GM18498 (cell line): ENCODE measurements around the gene ATOH7.
"Not testable (repeated sequence)": the region's sequence is repeated elsewhere in the genome, so short reads cannot be mapped to it uniquely, and the experiment has no call there.

Source experiments
- ATAC-seq: cut with Tn5 transposase; IDR thresholded peaks from one replicate; pipeline ENCODE4 v1.9.1; 2021; ENCODE audit warnings: mild to moderate bottlenecking, moderate library complexity; ENCODE audit not compliant: unreplicated experiment

Gene ATOH7

DNA sequence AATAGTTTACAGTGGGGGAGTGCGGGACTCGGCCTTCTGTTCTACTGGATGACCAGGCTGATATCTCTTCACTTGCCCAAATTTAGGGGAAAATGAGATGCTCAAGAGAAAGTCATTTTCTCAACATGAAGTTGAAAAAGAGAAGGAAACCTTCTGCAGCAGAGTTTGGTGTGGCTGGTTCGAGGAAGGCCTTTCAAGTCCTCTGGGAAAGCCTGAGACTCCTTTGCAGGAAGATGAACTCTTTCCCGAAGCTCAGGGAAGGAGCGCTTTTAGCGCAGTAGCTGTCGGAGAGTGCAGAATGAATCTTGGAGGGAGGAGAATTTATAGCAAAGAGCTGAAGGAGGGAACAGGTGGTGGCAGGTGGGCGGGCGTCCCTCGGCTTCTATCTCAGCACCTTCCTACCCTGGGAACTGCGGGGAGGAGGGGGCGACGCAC is at the start of gene ATOH7:
Gene ATOH7, minus strand, starts transcription at position 297 of the 435 bp plus-strand sequence. CDS start 436 bp downstream, outside the sequence.
- ATAC-seq = no peak

DNA sequence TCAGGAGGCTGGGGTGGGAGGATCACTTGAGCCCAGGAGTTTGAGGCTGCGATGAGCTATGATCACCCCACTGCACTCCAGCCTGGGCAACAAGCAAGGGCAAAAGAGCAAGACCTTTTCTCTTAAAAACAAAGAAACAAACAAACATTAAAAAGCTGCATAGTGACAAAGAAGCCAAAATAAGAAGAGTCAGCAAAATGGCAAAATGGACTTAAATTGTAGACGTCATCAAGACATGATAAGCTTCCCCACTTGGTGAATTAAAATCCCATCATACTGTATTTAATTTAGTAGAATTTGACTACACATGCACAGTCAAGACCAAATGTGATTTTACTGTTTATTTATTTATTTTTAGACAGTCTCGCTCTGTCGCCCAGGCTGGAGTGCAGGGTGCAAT is 48.8 kb upstream of the ATOH7 start:
- no peak for ATAC-seq

GRCh38 chr10:68278906-68279753 is 47.2 kb upstream of the ATOH7 start:
- not testable (repeated sequence) for ATAC-seq

- ATAC-seq = not testable (repeated sequence)
These were observed 45.9 kb upstream of the ATOH7 start for GRCh38 chr10:68277814-68278213.

DNA sequence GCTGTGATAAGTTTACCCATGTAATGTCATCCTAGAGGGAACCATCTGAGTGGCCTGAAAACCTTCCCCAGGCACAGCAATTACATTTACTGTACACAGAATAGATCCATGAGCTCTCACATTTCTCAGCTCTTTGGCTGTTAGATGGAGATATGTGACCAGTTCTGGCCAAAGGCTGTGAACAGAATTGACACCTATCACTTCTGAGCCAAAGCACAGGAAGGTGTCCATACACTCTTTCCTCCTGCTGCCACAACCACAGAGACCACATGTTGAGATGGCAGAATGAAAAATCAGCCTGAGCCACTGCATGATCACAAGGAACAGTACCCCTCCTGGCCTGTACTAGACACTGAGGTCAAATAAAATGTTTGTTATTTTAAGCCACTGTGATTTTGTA is 44.3 kb upstream of the ATOH7 start:
- no peak for ATAC-seq

DNA sequence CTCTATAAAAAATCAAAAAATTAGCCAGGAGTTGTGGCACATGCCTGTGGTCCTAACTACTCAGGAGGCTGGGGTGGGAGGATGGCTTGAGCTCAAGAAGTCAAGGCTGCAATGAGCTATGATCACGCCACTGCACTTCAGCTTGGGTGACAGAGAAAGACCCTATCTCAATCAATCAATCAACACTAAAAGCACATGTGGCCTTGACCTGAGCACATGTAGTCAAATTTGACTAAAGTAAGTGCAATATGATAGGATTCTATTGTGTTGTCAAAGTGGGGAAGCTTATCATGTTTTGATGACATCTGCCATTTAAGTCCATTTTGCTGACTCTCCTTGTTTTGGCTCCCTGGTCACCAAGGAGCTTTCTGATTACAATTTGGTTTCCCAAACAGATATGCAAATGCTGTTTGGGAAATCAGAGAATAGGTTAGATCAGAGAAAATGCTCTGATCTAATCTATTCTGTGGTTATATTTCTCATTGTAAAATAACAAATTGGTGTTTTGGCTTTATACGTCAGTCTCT is 43.8 kb upstream of the ATOH7 start:
- no peak for ATAC-seq

DNA sequence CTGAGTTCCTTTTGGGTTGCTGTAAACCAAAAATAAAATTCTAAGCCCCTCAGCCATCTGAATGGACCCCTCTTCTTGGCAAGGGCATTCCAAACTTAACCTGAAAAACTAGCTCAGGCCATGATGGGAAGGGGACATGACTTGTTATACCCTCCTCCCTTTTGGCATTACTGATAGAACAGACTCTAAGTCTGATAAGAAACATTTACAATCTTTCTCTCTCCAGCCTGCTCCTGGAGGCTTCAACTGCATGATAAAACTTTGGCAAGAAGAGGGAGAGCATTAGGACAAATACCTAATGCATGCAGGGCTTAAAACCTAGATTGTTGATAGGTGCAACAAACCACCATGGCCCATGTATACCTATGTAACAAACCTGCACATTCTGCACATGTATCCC is 40.9 kb upstream of the ATOH7 start:
- ATAC-seq = no peak

- no peak for ATAC-seq
These were observed 39.4 kb upstream of the ATOH7 start for GRCh38 chr10:68271196-68271882.

- no peak for ATAC-seq
These were observed 37.8 kb upstream of the ATOH7 start for GRCh38 chr10:68269562-68270290.

- no peak for ATAC-seq
These were observed 29.4 kb upstream of the ATOH7 start for GRCh38 chr10:68261132-68261856.

- ATAC-seq = no peak
These were observed 21.4 kb upstream of the ATOH7 start for GRCh38 chr10:68253346-68253745.

GRCh38 chr10:68251625-68252495 is 19.9 kb upstream of the ATOH7 start:
- peak; percentile 46 for ATAC-seq

DNA sequence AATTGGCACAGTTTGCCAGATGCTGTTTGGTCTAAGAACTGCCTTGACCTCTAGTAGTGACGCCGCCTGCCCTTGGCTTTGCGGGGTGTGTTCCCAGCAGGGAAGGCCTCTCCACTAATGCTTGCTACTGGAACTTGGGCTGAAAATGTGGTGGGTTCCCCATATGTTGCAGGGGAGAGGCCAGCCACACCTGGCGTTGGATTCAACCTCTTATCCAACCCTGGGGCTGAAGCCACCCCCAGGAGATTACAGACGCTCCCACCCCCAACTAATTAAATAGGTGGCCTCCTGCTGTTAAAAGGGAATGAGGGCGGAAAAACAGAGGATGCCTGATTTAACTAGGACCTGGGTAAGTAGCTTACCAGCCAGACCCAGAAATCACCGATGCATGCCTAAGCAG is 19.2 kb upstream of the ATOH7 start:
- no peak for ATAC-seq

DNA sequence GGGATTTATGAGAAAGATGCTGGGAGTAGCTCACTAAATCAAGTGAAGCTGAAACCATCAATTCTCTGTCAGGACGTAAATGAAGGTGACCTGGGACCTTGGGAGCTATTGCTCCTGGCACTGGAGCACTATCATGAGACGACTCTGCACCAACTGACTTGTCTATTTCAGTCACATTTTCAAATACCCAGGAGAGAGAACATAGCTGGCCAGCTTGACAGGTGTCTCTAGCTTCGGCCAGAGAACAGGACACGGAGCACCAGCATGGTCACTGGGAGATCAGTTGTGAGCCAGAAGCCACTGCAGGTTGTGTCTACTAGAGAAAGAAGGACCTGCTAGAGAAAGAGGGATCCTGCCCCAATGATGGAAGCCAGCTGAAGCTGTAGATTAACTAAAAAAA is 17.4 kb upstream of the ATOH7 start:
- no peak for ATAC-seq

DNA sequence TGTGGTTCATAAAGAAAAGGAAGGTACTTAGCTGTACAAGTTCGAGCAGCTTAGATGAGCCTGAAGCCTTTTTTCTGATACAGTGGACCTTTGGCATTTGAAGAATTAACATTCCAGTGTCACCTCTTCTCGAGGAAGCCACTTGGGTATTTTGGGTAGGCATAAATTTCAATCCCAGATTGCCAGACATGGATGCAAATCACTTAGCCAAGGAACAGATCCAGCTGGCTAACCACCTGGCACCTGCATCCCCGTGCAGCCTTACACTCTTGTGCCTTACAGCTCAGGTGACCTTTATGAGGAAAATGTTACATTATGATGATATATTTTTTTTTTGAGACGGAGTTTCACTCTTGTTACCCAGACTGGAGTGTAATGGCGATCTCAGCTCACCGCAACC is 16.0 kb upstream of the ATOH7 start:
- ATAC-seq = no peak

- ATAC-seq = not testable (repeated sequence)
These were observed 14.5 kb upstream of the ATOH7 start for GRCh38 chr10:68246397-68246796.

GRCh38 chr10:68242051-68242450 is 10.1 kb upstream of the ATOH7 start:
- no peak for ATAC-seq

DNA sequence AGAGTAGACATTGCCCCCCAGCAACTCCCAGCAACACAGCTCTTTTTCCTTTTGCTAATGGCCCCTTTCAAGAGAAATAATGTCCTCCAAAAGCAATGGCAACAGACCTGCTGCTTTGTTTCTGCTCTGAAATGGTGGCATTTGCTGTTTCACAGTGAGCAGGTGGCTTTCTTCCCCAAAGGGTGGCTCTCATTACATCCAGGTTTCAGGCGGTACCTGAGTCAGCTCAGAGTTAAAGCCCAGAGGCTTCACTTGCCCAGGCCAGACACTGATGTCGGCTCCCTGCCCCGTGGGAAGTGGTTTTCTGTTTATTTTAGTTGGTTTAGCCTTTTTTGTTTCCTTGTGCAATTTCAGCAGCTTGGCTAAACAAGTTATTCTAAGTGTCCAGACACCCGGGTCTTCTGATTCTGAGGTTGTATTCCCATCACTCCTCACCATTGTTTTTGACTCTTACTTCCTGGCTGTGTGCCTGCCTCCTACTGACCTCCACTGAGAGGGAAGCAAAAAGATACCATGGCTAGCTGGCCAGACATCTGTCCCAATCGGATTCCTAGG is 7.8 kb upstream of the ATOH7 start:
- ATAC-seq = no peak

DNA sequence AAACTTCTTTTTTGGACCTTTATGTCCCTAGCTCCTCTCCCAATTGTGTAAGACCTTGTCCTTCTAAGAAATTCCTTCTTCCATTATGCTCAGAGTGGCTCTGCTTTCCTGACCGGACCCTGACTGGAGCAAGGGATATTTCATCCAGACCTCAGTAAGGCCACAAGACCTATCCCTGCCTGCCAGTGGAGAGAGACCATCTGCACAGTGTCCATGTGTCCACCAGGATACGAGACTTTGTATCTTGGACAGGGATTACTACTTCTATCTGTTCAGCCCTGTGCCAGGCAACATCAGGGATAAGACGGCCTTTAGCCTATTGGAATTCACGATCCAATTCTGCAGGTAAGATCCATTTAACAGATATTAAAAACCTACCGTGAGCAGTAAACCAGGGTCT is 7.2 kb upstream of the ATOH7 start:
- ATAC-seq = no peak
